CD8-positive, alpha-beta memory T cell (primary cell): ENCODE results near the gene MCF2L2. TPM values are rescaled to one million over a fixed set of nuclear protein-coding genes. Genes with fewer than 3 reads are reported as not detected.

ENCODE experiments used
- CTCF ChIA-PET: fragments of 350-600 bp; sonication (Branson Sonifier 250); formaldehyde crosslinking; loops from one replicate; lab custom pipeline; 2021; ENCODE audit warnings: antibody characterized with exemption; lab: Charles Lee
- POLR2A ChIA-PET: fragments of 350-600 bp; sonication (Branson Sonifier 250); formaldehyde crosslinking; loops from one replicate; lab custom pipeline; 2021; ENCODE audit warnings: antibody characterized with exemption; lab: Charles Lee
- DNase-seq, 5 donors: peaks; one replicate each; pipeline versions ENCODE4 v3.0.0 to v3.0.0-alpha.2; 2020 to 2022; ENCODE audit warnings: mixed read lengths in 1 of 5
- H3K27ac ChIP-seq: one replicate; pipeline ENCODE4 v1.7.0; 2013; ENCODE audit warnings: low read depth, mild to moderate bottlenecking, low read length, moderate library complexity
- H3K27me3 ChIP-seq: 2 replicates; pipeline ENCODE4 v1.7.0; 2013; ENCODE audit warnings: low read length, mild to moderate bottlenecking; ENCODE audit not compliant: insufficient read depth, poor library complexity, severe bottlenecking
- H3K36me3 ChIP-seq: 2 replicates; pipeline ENCODE4 v1.7.0; 2013; ENCODE audit warnings: mild to moderate bottlenecking, low read length, moderate library complexity; ENCODE audit not compliant: insufficient read depth
- H3K4me1 ChIP-seq: 2 replicates; pipeline ENCODE4 v1.7.0; 2013; ENCODE audit warnings: mild to moderate bottlenecking, low read length, moderate library complexity; ENCODE audit not compliant: insufficient read depth
- H3K4me3 ChIP-seq: 2 replicates; pipeline ENCODE4 v1.7.0; 2013; ENCODE audit warnings: mild to moderate bottlenecking, low read length
- H3K9me3 ChIP-seq: 2 replicates; pipeline ENCODE4 v1.7.0; 2013; ENCODE audit warnings: mild to moderate bottlenecking, low read length
- H3K27ac Mint-ChIP-seq, 8 donors: one replicate each; pipeline ENCODE4 v1.8.0; 2020 to 2021; ENCODE audit warnings: mixed read lengths in 8 of 8, mild to moderate bottlenecking in 6 of 8, inconsistent platforms in 3 of 8, moderate library complexity in 3 of 8
- H3K27me3 Mint-ChIP-seq, 2 donors: one replicate each; pipeline ENCODE4 v1.8.0; 2020 to 2021; ENCODE audit warnings: mixed read lengths in 2 of 2, mild to moderate bottlenecking in 1 of 2, moderate library complexity in 1 of 2
- H3K36me3 Mint-ChIP-seq, 3 donors: one replicate each; pipeline ENCODE4 v1.8.0; 2020 to 2021; ENCODE audit warnings: mixed read lengths in 3 of 3, inconsistent platforms in 1 of 3, mild to moderate bottlenecking in 1 of 3
- H3K4me1 Mint-ChIP-seq, 3 donors: one replicate each; pipeline ENCODE4 v1.8.0; 2020 to 2021; ENCODE audit warnings: mixed read lengths in 3 of 3, inconsistent platforms in 1 of 3, mild to moderate bottlenecking in 1 of 3
- H3K4me3 Mint-ChIP-seq, 7 donors: one replicate each; pipeline ENCODE4 v1.8.0; 2020 to 2021; ENCODE audit warnings: mixed read lengths in 7 of 7, mild to moderate bottlenecking in 6 of 7, moderate library complexity in 4 of 7, inconsistent platforms in 2 of 7
- H3K9me3 Mint-ChIP-seq, 5 donors: one replicate each; pipeline ENCODE4 v1.8.0; 2020 to 2022; ENCODE audit warnings: mixed read lengths in 5 of 5, mild to moderate bottlenecking in 3 of 5, moderate library complexity in 2 of 5, inconsistent platforms in 1 of 5
- polyA plus RNA-seq: library from polyadenylated mRNA; unstranded; fragments of 300-500 nt; fragmentation: Illumina TruSeq; gene quantifications from one replicate; pipeline ENCODE4 v1.2.3, GENCODE V29; 2021
- total RNA-seq, 2 experiments: library from RNA; stranded (reverse); gene quantifications; one replicate each; pipeline ENCODE4 v1.2.3, GENCODE V29; 2021

MCF2L2 gene
- total and polyA plus RNA-seq, 3 experiments from 2014 or later, result 0.78 to 3.5 (median 2.8) TPM

GRCh38 chr3:183283886-183284285, 144.5 kb downstream of the MCF2L2 start:
- Histone ChIP-seq H3K27me3 (no peaks in the 10 kb centered on the region), H3K36me3 (no peaks in the 10 kb centered on the region), H3K9me3 (no peaks in the 10 kb centered on the region), H3K4me1 (peaks cover 16% of the 10 kb centered on the region), H3K4me3 (no peak overlapping the region), H3K27ac (no peak overlapping the region)
- no peak for DNase-seq
- CTCF ChIA-PET, result interaction anchor here (1.4 to 1.9 kb wide), 2 partner anchors 15 to 99 kb away, joined by 3 to 6 read pairs; no protein-coding TSS in a partner anchor
- Mint-ChIP-seq H3K27ac (peak overlapping the region in 7 of 8 donors; percentile 64 to 97 (median 89)), H3K4me3 (no peak overlapping the region), H3K9me3 (no peaks in the 10 kb centered on the region), H3K27me3 (peaks cover 0 to 3% of the 10 kb centered on the region in 2 donors), H3K36me3 (no peaks in the 10 kb centered on the region), H3K4me1 (peaks cover 25 to 27% (median 27%) of the 10 kb centered on the region in 3 donors)
- POLR2A ChIA-PET, result no interaction called here

- Histone ChIP-seq H3K36me3 (no peaks in the 10 kb centered on the region), H3K27me3 (no peaks in the 10 kb centered on the region), H3K9me3 (no peaks in the 10 kb centered on the region), H3K4me1 (peaks cover 12% of the 10 kb centered on the region), H3K27ac (no peak overlapping the region), H3K4me3 (no peak overlapping the region)
- Mint-ChIP-seq H3K36me3 (peaks cover 0 to 7% (median 2%) of the 10 kb centered on the region in 3 donors), H3K9me3 (no peaks in the 10 kb centered on the region), H3K27ac (peak overlapping the region in 1 of 8 donors; percentile 57), H3K4me3 (no peak overlapping the region), H3K4me1 (peaks cover 16 to 17% (median 16%) of the 10 kb centered on the region in 3 donors), H3K27me3 (peaks cover 0 to 2% of the 10 kb centered on the region in 2 donors)
- ChIA-PET POLR2A (no interaction called here), CTCF (no interaction called here)
- no peak for DNase-seq
Observed at GRCh38 chr3:183281126-183281797, 147.2 kb downstream of the MCF2L2 start.

- H3K9me3 Mint-ChIP-seq, result no peaks in the 10 kb centered on the region
- ChIA-PET POLR2A (no interaction called here), CTCF (no interaction called here)
Observed at GRCh38 chr3:183279371-183279770, 149.0 kb downstream of the MCF2L2 start.

GRCh38 chr3:183278479-183279088, 149.8 kb downstream of the MCF2L2 start:
- no peaks in the 10 kb centered on the region for H3K4me1 Mint-ChIP-seq
- no peak overlapping the region for H3K4me3 Mint-ChIP-seq
- Histone ChIP-seq H3K36me3 (no peaks in the 10 kb centered on the region), H3K27ac (no peak overlapping the region), H3K4me3 (no peak overlapping the region), H3K27me3 (no peaks in the 10 kb centered on the region), H3K9me3 (no peaks in the 10 kb centered on the region), H3K4me1 (no peaks in the 10 kb centered on the region)
- no peaks in the 10 kb centered on the region for H3K9me3 Mint-ChIP-seq
- ChIA-PET CTCF (no interaction called here), POLR2A (no interaction called here)
- no peak overlapping the region for H3K27ac Mint-ChIP-seq
- peaks cover 3 to 7% (median 3%) of the 10 kb centered on the region in 3 donors for H3K36me3 Mint-ChIP-seq
- no peak for DNase-seq
- peaks cover 0 to 2% of the 10 kb centered on the region in 2 donors for H3K27me3 Mint-ChIP-seq

More at GRCh38 chr3:183279371-183279770, 149.0 kb downstream of the MCF2L2 start:
- H3K27me3 Mint-ChIP-seq, result peaks cover 0 to 2% of the 10 kb centered on the region in 2 donors
- H3K9me3 ChIP-seq, result no peaks in the 10 kb centered on the region
- H3K4me1 Mint-ChIP-seq, result peaks cover 0 to 3% (median 0%) of the 10 kb centered on the region in 3 donors
- H3K36me3 ChIP-seq, result no peaks in the 10 kb centered on the region
- H3K27me3 ChIP-seq, result no peaks in the 10 kb centered on the region
- H3K36me3 Mint-ChIP-seq, result peaks cover 3 to 7% (median 3%) of the 10 kb centered on the region in 3 donors
- no peak overlapping the region for H3K27ac ChIP-seq
- no peak for DNase-seq
- H3K4me3 ChIP-seq, result no peak overlapping the region
- no peaks in the 10 kb centered on the region for H3K4me1 ChIP-seq
- no peak overlapping the region for H3K27ac Mint-ChIP-seq
- H3K4me3 Mint-ChIP-seq, result no peak overlapping the region

GRCh38 chr3:183277260-183277659, 151.2 kb downstream of the MCF2L2 start:
- Histone ChIP-seq H3K4me3 (no peak overlapping the region), H3K4me1 (no peaks in the 10 kb centered on the region), H3K9me3 (no peaks in the 10 kb centered on the region), H3K36me3 (no peaks in the 10 kb centered on the region), H3K27me3 (no peaks in the 10 kb centered on the region), H3K27ac (no peak overlapping the region)
- no peak for DNase-seq
- Mint-ChIP-seq H3K4me1 (no peaks in the 10 kb centered on the region), H3K9me3 (no peaks in the 10 kb centered on the region), H3K27ac (peak overlapping the region in 1 of 8 donors; percentile 58), H3K27me3 (peaks cover 0 to 2% of the 10 kb centered on the region in 2 donors), H3K36me3 (peaks cover 3 to 7% (median 3%) of the 10 kb centered on the region in 3 donors), H3K4me3 (no peak overlapping the region)
- CTCF ChIA-PET, result no interaction called here
- POLR2A ChIA-PET, result interaction anchor here (0.7 kb wide), 1 partner anchor 9 kb away, joined by 3 read pairs; no protein-coding TSS in a partner anchor

- H3K27me3 Mint-ChIP-seq, result no peaks in the 10 kb centered on the region
- H3K36me3 Mint-ChIP-seq, result peaks cover 3 to 7% (median 5%) of the 10 kb centered on the region in 3 donors
- H3K4me3 Mint-ChIP-seq, result no peak overlapping the region
- Histone ChIP-seq H3K9me3 (no peaks in the 10 kb centered on the region), H3K4me1 (no peaks in the 10 kb centered on the region), H3K27me3 (no peaks in the 10 kb centered on the region), H3K27ac (no peak overlapping the region), H3K4me3 (no peak overlapping the region), H3K36me3 (no peaks in the 10 kb centered on the region)
- H3K9me3 Mint-ChIP-seq, result no peaks in the 10 kb centered on the region
- H3K27ac Mint-ChIP-seq, result no peak overlapping the region
- DNase-seq, result no peak
- ChIA-PET CTCF (interaction anchor here (0.6 kb wide), 1 partner anchor 79 kb away, joined by 3 read pairs; no protein-coding TSS in a partner anchor), POLR2A (no interaction called here)
- H3K4me1 Mint-ChIP-seq, result no peaks in the 10 kb centered on the region
Observed at GRCh38 chr3:183275937-183276336, 152.5 kb downstream of the MCF2L2 start.

GRCh38 chr3:183275418-183275817, 153.0 kb downstream of the MCF2L2 start:
- Mint-ChIP-seq H3K9me3 (no peaks in the 10 kb centered on the region), H3K4me3 (no peak overlapping the region), H3K4me1 (no peaks in the 10 kb centered on the region), H3K27ac (no peak overlapping the region), H3K27me3 (no peaks in the 10 kb centered on the region), H3K36me3 (peaks cover 3 to 7% (median 5%) of the 10 kb centered on the region in 3 donors)
- Histone ChIP-seq H3K36me3 (no peaks in the 10 kb centered on the region), H3K4me1 (no peaks in the 10 kb centered on the region), H3K4me3 (no peak overlapping the region), H3K9me3 (no peaks in the 10 kb centered on the region), H3K27ac (no peak overlapping the region), H3K27me3 (no peaks in the 10 kb centered on the region)
- CTCF ChIA-PET, result no interaction called here
- DNase-seq, result peak in 1 of 5 donors; percentile 21
- POLR2A ChIA-PET, result no interaction called here

GRCh38 chr3:183274609-183275008, 153.8 kb downstream of the MCF2L2 start:
- no peaks in the 10 kb centered on the region for H3K4me1 ChIP-seq
- Mint-ChIP-seq H3K36me3 (peaks cover 3 to 7% (median 5%) of the 10 kb centered on the region in 3 donors), H3K4me3 (no peak overlapping the region), H3K4me1 (no peaks in the 10 kb centered on the region), H3K27ac (peak overlapping the region in 1 of 8 donors; percentile 55), H3K27me3 (no peaks in the 10 kb centered on the region), H3K9me3 (no peaks in the 10 kb centered on the region)
- H3K36me3 ChIP-seq, result no peaks in the 10 kb centered on the region
- no peak for DNase-seq
- H3K27ac ChIP-seq, result no peak overlapping the region
- H3K27me3 ChIP-seq, result no peaks in the 10 kb centered on the region
- H3K4me3 ChIP-seq, result no peak overlapping the region
- CTCF ChIA-PET, result no interaction called here
- no peaks in the 10 kb centered on the region for H3K9me3 ChIP-seq
- POLR2A ChIA-PET, result no interaction called here
